Measurements from ENCODE around the gene GCSAML. TPM values are rescaled to one million over a fixed set of nuclear protein-coding genes. Genes with fewer than 3 reads are reported as not detected.

Gene GCSAML
- polyA plus RNA-seq, 4 donors = 0.07 to 0.81 (median 0.18) TPM; not detected in 1

- no peaks in the 10 kb centered on the region for H3K4me1 ChIP-seq (ENCODE audit: control insufficient read depth in 3 of 3, insufficient read depth in 2 of 3, low read depth in 1 of 3, low read length in 2 of 3)
- 85 to 90% (median 89%) methylated on average over 2 of the region's 2 CpGs for WGBS, 3 donors
- H3K36me3 ChIP-seq (ENCODE audit: control insufficient read depth in 3 of 3, insufficient read depth in 2 of 3, low read depth in 1 of 3, low read length in 3 of 3) = no peaks in the 10 kb centered on the region
- H3K27ac ChIP-seq (ENCODE audit: low read depth in 1 of 3, low read length in 2 of 3) = no peak within 1 kb of the TSS
- H3K9me3 ChIP-seq (ENCODE audit: control insufficient read depth in 2 of 2, insufficient read depth in 1 of 2, low read depth in 1 of 2, low read length in 1 of 2) = peaks cover 0 to 8% of the 10 kb centered on the region in 2 donors
- H3K4me3 ChIP-seq (ENCODE audit: low read depth in 1 of 3, low read length in 3 of 3) = no peak within 1 kb of the TSS
- H3K27me3 ChIP-seq (ENCODE audit: control insufficient read depth in 3 of 3, insufficient read depth in 3 of 3, low read length in 3 of 3) = no peaks in the 10 kb centered on the region
- DNase-seq (no peak), FAIRE-seq (no peak)
Observed at GRCh38 chr1:247588060-247588459, 39.1 kb downstream of the GCSAML start, which contains the start of gene OR2G2. Gene OR2G2, plus strand, starts transcription at chr1:247588360. Its CDS starts 0 bp downstream, at chr1:247588360.

GRCh38 chr1:247605286-247605685, 56.4 kb downstream of the GCSAML start, which contains the start of gene OR2G3:
Gene OR2G3, plus strand, starts transcription at chr1:247605586. Its CDS starts 0 bp downstream, at chr1:247605586.
- Histone ChIP-seq H3K27ac (ENCODE audit: low read depth in 1 of 3, low read length in 2 of 3) (no peak within 1 kb of the TSS), H3K4me1 (ENCODE audit: control insufficient read depth in 3 of 3, insufficient read depth in 2 of 3, low read depth in 1 of 3, low read length in 2 of 3) (no peaks in the 10 kb centered on the region), H3K36me3 (ENCODE audit: control insufficient read depth in 3 of 3, insufficient read depth in 2 of 3, low read depth in 1 of 3, low read length in 3 of 3) (no peaks in the 10 kb centered on the region), H3K9me3 (ENCODE audit: control insufficient read depth in 2 of 2, insufficient read depth in 1 of 2, low read depth in 1 of 2, low read length in 1 of 2) (no peaks in the 10 kb centered on the region), H3K27me3 (ENCODE audit: control insufficient read depth in 3 of 3, insufficient read depth in 3 of 3, low read length in 3 of 3) (no peaks in the 10 kb centered on the region), H3K4me3 (ENCODE audit: low read depth in 1 of 3, low read length in 3 of 3) (no peak within 1 kb of the TSS)
- FAIRE-seq = no peak
- no peak for DNase-seq
- WGBS, 3 donors = 64 to 86% (median 67%) methylated on average over 2 of the region's 2 CpGs

GRCh38 chr1:247613405-247613804, 64.5 kb downstream of the GCSAML start:
- DNase-seq (no peak), FAIRE-seq (no peak)
- Histone ChIP-seq H3K27me3 (ENCODE audit: control insufficient read depth in 3 of 3, insufficient read depth in 3 of 3, low read length in 3 of 3) (no peaks in the 10 kb centered on the region), H3K4me1 (ENCODE audit: control insufficient read depth in 3 of 3, insufficient read depth in 2 of 3, low read depth in 1 of 3, low read length in 2 of 3) (no peaks in the 10 kb centered on the region), H3K36me3 (ENCODE audit: control insufficient read depth in 3 of 3, insufficient read depth in 2 of 3, low read depth in 1 of 3, low read length in 3 of 3) (no peaks in the 10 kb centered on the region), H3K4me3 (ENCODE audit: low read depth in 1 of 3, low read length in 3 of 3) (no peak overlapping the region), H3K27ac (ENCODE audit: low read depth in 1 of 3, low read length in 2 of 3) (no peak overlapping the region), H3K9me3 (ENCODE audit: control insufficient read depth in 2 of 2, insufficient read depth in 1 of 2, low read depth in 1 of 2, low read length in 1 of 2) (peaks cover 0 to 8% of the 10 kb centered on the region in 2 donors)
- WGBS, 3 donors = 26 to 62% (median 32%) methylated on average over 1 of the region's 1 CpG

GRCh38 chr1:247614625-247615024, 65.7 kb downstream of the GCSAML start:
- no peak overlapping the region for H3K27ac ChIP-seq (ENCODE audit: low read depth in 1 of 3, low read length in 2 of 3)
- no peaks in the 10 kb centered on the region for H3K27me3 ChIP-seq (ENCODE audit: control insufficient read depth in 3 of 3, insufficient read depth in 3 of 3, low read length in 3 of 3)
- no peaks in the 10 kb centered on the region for H3K36me3 ChIP-seq (ENCODE audit: control insufficient read depth in 3 of 3, insufficient read depth in 2 of 3, low read depth in 1 of 3, low read length in 3 of 3)
- DNase-seq (no peak), FAIRE-seq (no peak)
- H3K4me1 ChIP-seq (ENCODE audit: control insufficient read depth in 3 of 3, insufficient read depth in 2 of 3, low read depth in 1 of 3, low read length in 2 of 3) = no peaks in the 10 kb centered on the region
- 78 to 81% (median 79%) methylated on average over 5 of the region's 5 CpGs for WGBS, 3 donors
- H3K9me3 ChIP-seq (ENCODE audit: control insufficient read depth in 2 of 2, insufficient read depth in 1 of 2, low read depth in 1 of 2, low read length in 1 of 2) = peaks cover 0 to 8% of the 10 kb centered on the region in 2 donors
- H3K4me3 ChIP-seq (ENCODE audit: low read depth in 1 of 3, low read length in 3 of 3) = no peak overlapping the region

Other genes with a start within 250 kb of the GCSAML start
- 10 to 100 TPM in 1 of 4 donors, 1 to 10 TPM in 3; 1.6 to 16.1 (median 5.2) TPM for gene ZNF496, start 217.3 kb upstream of the GCSAML start, polyA plus RNA-seq
- gene NLRP3, start 133.0 kb upstream of the GCSAML start, polyA plus RNA-seq = under 1 TPM in 3 of 4 donors, not detected in 1; 0.81 to 0.94 (median 0.89) TPM
- under 1 TPM in 1 of 4 donors, not detected in 3; 0.01 TPM for gene OR2B11, start 91.0 kb upstream of the GCSAML start, polyA plus RNA-seq
- gene OR2C3, start 12.7 kb upstream of the GCSAML start, polyA plus RNA-seq = under 1 TPM in 2 of 4 donors, not detected in 2; 0.01 to 0.07 TPM
- gene OR2G2, start 39.2 kb downstream of the GCSAML start, polyA plus RNA-seq = not detected
- gene OR2G3, start 56.5 kb downstream of the GCSAML start, polyA plus RNA-seq = not detected
- not detected for gene OR13G1, start 130.6 kb downstream of the GCSAML start, polyA plus RNA-seq
- gene OR6F1, start 167.5 kb downstream of the GCSAML start, polyA plus RNA-seq = not detected
- gene OR14K1, start 189.5 kb downstream of the GCSAML start, polyA plus RNA-seq = not detected
- gene OR14A2, start 199.0 kb downstream of the GCSAML start, polyA plus RNA-seq = not detected
- not detected for gene OR1C1, start 211.4 kb downstream of the GCSAML start, polyA plus RNA-seq